Chondrocyte (in vitro differentiated cells): ENCODE data around the gene VEGFD. TPM values are rescaled to one million over a fixed set of nuclear protein-coding genes. Genes with fewer than 3 reads are reported as not detected.

Source experiments
- DNase-seq: peaks from one replicate; pipeline ENCODE4 v3.0.0; 2021; ENCODE audit warnings: mixed read lengths, low spot score
- H3K27ac Mint-ChIP-seq: one replicate; pipeline ENCODE4 v1.8.0; 2021; ENCODE audit warnings: mild to moderate bottlenecking, moderate library complexity, mixed read lengths; ENCODE audit not compliant: unreplicated experiment
- H3K27me3 Mint-ChIP-seq: 2 replicates; pipeline ENCODE4 v1.8.0; 2021; ENCODE audit warnings: low read depth, mixed read lengths
- H3K36me3 Mint-ChIP-seq: 2 replicates; pipeline ENCODE4 v1.8.0; 2021; ENCODE audit warnings: low read depth, mixed read lengths
- H3K4me1 Mint-ChIP-seq: 2 replicates; pipeline ENCODE4 v1.8.0; 2021; ENCODE audit warnings: low read depth, mild to moderate bottlenecking, mixed read lengths
- H3K4me3 Mint-ChIP-seq: one replicate; pipeline ENCODE4 v1.8.0; 2021; ENCODE audit warnings: mild to moderate bottlenecking, moderate library complexity, mixed read lengths; ENCODE audit not compliant: unreplicated experiment
- H3K9me3 Mint-ChIP-seq: 2 replicates; pipeline ENCODE4 v1.8.0; 2021; ENCODE audit warnings: low read depth, mixed read lengths
- total RNA-seq: library from RNA; stranded (reverse); gene quantifications from 3 replicates; pipeline ENCODE4 v1.2.1, GENCODE V29; 2021
- TF ChIP-seq, protein P1 (sequence below): fragments of 200-600 bp; sonication (generic); IDR thresholded peaks from 2 replicates; pipeline ENCODE4 v1.5.0; 2021; ENCODE audit warnings: antibody characterized with exemption, mild to moderate bottlenecking, moderate library complexity

VEGFD gene
- total RNA-seq, 1 donor from 2014 or later, result 0.20 TPM

DNA sequence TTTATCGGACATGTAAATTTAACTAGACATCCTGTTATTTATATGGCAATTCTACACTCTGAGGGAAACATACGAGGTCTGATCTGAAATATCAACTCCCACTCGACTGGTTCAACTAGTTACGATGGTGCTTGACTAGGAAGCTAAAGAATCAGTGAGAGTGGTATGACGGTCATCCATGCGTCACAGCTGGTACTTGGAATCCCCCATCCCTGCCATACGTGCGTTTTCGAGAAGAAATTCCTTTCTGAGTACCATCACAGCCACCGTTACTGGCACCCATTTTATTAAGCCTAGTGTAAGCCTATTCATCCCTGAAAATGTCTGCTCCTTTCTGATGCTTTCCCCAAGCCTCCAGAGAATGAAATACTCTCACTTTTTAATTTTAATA is 48.2 kb downstream of the VEGFD start:
- Mint-ChIP-seq H3K27me3 (peaks cover 10% of the 10 kb centered on the region), H3K4me3 (peak overlapping the region; percentile 89), H3K9me3 (no peaks in the 10 kb centered on the region), H3K4me1 (peaks cover 13% of the 10 kb centered on the region), H3K36me3 (no peaks in the 10 kb centered on the region), H3K27ac (peak overlapping the region; percentile 73)
- TF ChIP-seq, protein P1, sequence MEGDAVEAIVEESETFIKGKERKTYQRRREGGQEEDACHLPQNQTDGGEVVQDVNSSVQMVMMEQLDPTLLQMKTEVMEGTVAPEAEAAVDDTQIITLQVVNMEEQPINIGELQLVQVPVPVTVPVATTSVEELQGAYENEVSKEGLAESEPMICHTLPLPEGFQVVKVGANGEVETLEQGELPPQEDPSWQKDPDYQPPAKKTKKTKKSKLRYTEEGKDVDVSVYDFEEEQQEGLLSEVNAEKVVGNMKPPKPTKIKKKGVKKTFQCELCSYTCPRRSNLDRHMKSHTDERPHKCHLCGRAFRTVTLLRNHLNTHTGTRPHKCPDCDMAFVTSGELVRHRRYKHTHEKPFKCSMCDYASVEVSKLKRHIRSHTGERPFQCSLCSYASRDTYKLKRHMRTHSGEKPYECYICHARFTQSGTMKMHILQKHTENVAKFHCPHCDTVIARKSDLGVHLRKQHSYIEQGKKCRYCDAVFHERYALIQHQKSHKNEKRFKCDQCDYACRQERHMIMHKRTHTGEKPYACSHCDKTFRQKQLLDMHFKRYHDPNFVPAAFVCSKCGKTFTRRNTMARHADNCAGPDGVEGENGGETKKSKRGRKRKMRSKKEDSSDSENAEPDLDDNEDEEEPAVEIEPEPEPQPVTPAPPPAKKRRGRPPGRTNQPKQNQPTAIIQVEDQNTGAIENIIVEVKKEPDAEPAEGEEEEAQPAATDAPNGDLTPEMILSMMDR, result no peak
- DNase-seq, result no peak

GRCh38 chrX:15335135-15336022 is 48.8 kb downstream of the VEGFD start, which contains the start of gene PIGA:
Gene PIGA (minus strand): TSS chrX:15335523. CDS start chrX:15331930, 3,593 bp downstream.
- Mint-ChIP-seq H3K4me1 (peaks cover 13% of the 10 kb centered on the region), H3K4me3 (peak within 1 kb of the TSS; percentile 89), H3K27ac (peak within 1 kb of the TSS; percentile 93), H3K9me3 (no peaks in the 10 kb centered on the region), H3K36me3 (no peaks in the 10 kb centered on the region), H3K27me3 (peaks cover 5% of the 10 kb centered on the region)
- TF ChIP-seq, protein P1, result peak; percentile 36
- peak; percentile 97 for DNase-seq

DNA sequence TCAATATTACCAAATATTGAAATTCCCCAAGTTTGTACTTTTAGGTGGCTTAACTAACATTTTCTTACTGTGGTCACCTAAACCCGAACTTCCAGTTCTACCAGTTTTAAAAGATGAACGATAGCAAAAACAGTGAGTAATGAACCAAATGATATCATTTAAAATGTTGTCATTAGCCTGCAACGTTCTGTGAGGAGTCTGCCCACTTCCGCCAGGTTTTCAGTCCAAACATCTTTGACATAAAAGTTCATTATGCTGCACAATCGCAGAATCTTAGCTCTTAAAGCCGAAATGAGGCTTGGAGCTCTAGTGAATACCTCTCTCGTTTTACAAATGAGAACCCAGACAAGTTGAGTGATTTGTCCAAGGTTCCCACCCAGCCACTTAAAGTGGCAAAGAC is 49.7 kb downstream of the VEGFD start:
- no peak for DNase-seq

DNA sequence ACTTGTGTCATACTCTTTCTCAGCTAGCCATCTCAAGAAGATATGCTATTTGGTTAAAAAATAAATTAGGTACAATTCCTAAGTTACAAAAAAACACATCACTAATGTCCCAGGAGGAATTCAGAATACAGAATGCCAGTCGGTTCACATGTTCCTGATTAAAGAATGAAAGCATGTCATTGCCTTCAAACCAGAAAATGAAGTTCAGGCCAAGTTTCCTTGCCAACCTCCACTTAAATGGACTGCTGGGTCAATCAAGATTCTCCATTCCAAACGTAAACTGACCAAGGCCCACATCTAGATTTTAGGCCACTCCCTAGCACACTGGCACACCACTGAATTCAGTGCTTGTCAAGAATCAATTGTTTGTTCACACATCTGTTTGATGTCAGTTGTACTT is 55.4 kb downstream of the VEGFD start:
- TF ChIP-seq, protein P1, result no peak
- Mint-ChIP-seq H3K36me3 (peaks cover 1% of the 10 kb centered on the region), H3K9me3 (no peaks in the 10 kb centered on the region), H3K4me1 (no peaks in the 10 kb centered on the region), H3K27ac (no peak overlapping the region), H3K4me3 (no peak overlapping the region), H3K27me3 (peaks cover 2% of the 10 kb centered on the region)
- no peak for DNase-seq

More for the DNA sequence above, 49.7 kb downstream of the VEGFD start:
- Mint-ChIP-seq H3K9me3 (no peaks in the 10 kb centered on the region), H3K4me3 (peak overlapping the region; percentile 89), H3K27me3 (peaks cover 3% of the 10 kb centered on the region), H3K27ac (peak overlapping the region; percentile 93), H3K36me3 (no peaks in the 10 kb centered on the region), H3K4me1 (peaks cover 13% of the 10 kb centered on the region)
- TF ChIP-seq, protein P1, result no peak

- Mint-ChIP-seq H3K27me3 (peaks cover 4% of the 10 kb centered on the region), H3K36me3 (peaks cover 1% of the 10 kb centered on the region), H3K4me1 (no peaks in the 10 kb centered on the region), H3K4me3 (no peak overlapping the region), H3K9me3 (no peaks in the 10 kb centered on the region), H3K27ac (no peak overlapping the region)
- DNase-seq, result no peak
- TF ChIP-seq, protein P1, result no peak
These were observed 56.1 kb downstream of the VEGFD start for GRCh38 chrX:15328131-15328530.
